PC-9 (cell line): ENCODE data around the gene NQO2.

Experiments used
- CTCF ChIP-seq: fragments of 200-600 bp; sonication (generic); conservative IDR thresholded peaks from 2 replicates; pipeline ENCODE4 v1.6.1; 2017; ENCODE audit warnings: mixed run types, antibody characterized with exemption, mild to moderate bottlenecking, moderate library complexity
- EZH2 ChIP-seq: fragments of 200-600 bp; sonication (generic); IDR thresholded peaks from 2 replicates; pipeline ENCODE4 v1.8.0; 2017; ENCODE audit warnings: antibody characterized with exemption, low read depth

GRCh38 chr6:2988094-2988425 lies 11.6 kb upstream of the NQO2 start:
- TF ChIP-seq EZH2: no peak
- TF ChIP-seq CTCF: no peak
